ENCODE results near the gene UGT2A3. TPM values are rescaled to one million over a fixed set of nuclear protein-coding genes. Genes with fewer than 3 reads are reported as not detected.
"Not testable (repeated sequence)": the region's sequence is repeated elsewhere in the genome, so short reads cannot be mapped to it uniquely, and the experiment has no call there.

The UGT2A3 gene
- total and polyA plus RNA-seq, 2 of the 8 experiments (the other 6 are each of a cell fraction or from before 2014, with no cell fraction given) = not detected

DNA sequence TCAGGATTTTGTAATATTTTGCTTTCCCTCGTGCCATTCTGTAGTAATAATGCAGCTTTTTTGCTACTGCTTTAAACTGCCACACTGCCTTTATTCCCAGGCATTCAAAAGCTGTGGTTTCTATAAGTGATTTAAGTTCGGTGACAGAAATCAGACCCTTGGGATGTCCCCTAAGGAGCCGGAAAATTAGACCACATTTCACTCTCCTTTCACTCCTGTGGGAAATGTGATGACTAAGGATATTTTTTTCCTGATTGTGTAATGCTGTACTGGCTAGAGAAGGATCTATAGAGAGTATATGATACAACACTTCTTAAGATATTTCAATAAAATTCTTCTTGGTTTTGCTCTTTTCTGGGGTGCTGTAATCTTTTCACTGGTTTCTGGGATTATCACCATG is 24.4 kb downstream of the UGT2A3 start (continued):
- TF ChIP-seq TEAD4 (IDR thresholded peaks at IDR 0.05; ENCODE audit: low read depth, low read length) (no peak), FOSL1 (IDR thresholded peaks at IDR 0.05; ENCODE audit: insufficient read depth, low read depth, low read length) (no peak), GTF2F1 (IDR thresholded peaks at IDR 0.05; ENCODE audit: borderline replicate concordance, low read depth, low read length) (no peak), YY1 (IDR thresholded peaks at IDR 0.05; ENCODE audit: low read depth, low read length) (no peak), SIRT6 (IDR thresholded peaks at IDR 0.05; ENCODE audit: low read length) (no peak), SP2 (IDR thresholded peaks at IDR 0.05; ENCODE audit: low read length) (no peak), SP1 (IDR thresholded peaks at IDR 0.05; ENCODE audit: low read depth, low read length) (no peak)

DNA sequence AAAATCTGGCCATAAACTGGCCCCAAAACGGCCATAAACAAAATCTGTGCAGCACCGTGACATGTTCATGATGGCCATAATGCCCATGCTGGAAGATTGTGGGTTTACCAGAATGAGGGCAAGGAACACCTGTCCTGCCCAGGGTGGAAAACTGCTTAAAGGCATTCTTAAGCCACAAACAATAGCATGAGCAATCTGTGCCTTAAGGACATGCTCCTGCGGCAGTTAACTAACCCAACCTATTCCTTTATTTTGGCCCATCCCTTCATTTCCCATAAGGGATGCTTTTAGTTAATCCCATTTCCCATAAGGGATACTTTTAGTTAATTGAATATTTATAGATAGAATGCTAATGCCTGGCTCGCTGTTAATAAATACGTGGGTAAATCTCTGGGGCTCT is 29.4 kb downstream of the UGT2A3 start:
- H2BK12ac ChIP-seq (ENCODE audit: low read depth, low read length); H2BK5ac ChIP-seq (ENCODE audit: low read depth, low read length); CTCF ChIA-PET (ENCODE audit: partially characterized antibody); H4K8ac ChIP-seq (ENCODE audit: extremely low read depth, insufficient read depth, low read length); H3K27me3 ChIP-seq (replicated peaks in 1 of 4; ENCODE audit: control insufficient read depth in 3 of 4, extremely low read depth in 1 of 4, insufficient read depth in 3 of 4, low read length in 3 of 4); H3K14ac ChIP-seq (ENCODE audit: insufficient read length); H3K9ac ChIP-seq (replicated peaks in 1 of 4; ENCODE audit: extremely low read depth in 1 of 4, low read depth in 3 of 4, low read length in 3 of 4); H3K27ac ChIP-seq (ENCODE audit: low read depth, low read length); H3K23ac ChIP-seq (ENCODE audit: insufficient read length); H3K23me2 ChIP-seq (ENCODE audit: low read depth, low read length); H3K4me1 ChIP-seq (replicated peaks in 1 of 4; ENCODE audit: control insufficient read depth in 3 of 4, insufficient read depth in 4 of 4, low read length in 3 of 4); H3K4me2 ChIP-seq (ENCODE audit: insufficient read depth in 1 of 2, low read depth in 2 of 2, low read length in 2 of 2); H2BK120ac ChIP-seq (replicated peaks; ENCODE audit: low read depth, low read length); H2AK5ac ChIP-seq (ENCODE audit: low read depth, low read length); H3K4ac ChIP-seq (replicated peaks; ENCODE audit: insufficient read length, low read depth, low read length); H3K18ac ChIP-seq (ENCODE audit: extremely low read depth, low read length); H3K79me2 ChIP-seq (ENCODE audit: control insufficient read depth in 1 of 2, insufficient read depth in 2 of 2, low read length in 2 of 2); H3K79me1 ChIP-seq (ENCODE audit: low read depth, low read length); DNase-seq (ENCODE audit: low read depth in 1 of 2, low spot score in 2 of 2); H2BK20ac ChIP-seq (ENCODE audit: low read length); H3K36me3 ChIP-seq (ENCODE audit: control insufficient read depth in 2 of 4, insufficient read depth in 4 of 4, low read length in 3 of 4); FAIRE-seq; H4K5ac ChIP-seq (ENCODE audit: insufficient read length, low read depth, low read length); H4K20me1 ChIP-seq (replicated peaks in 1 of 2; ENCODE audit: control insufficient read depth in 1 of 2, insufficient read depth in 2 of 2, low read length in 2 of 2); H3K4me3 ChIP-seq (ENCODE audit: extremely low read depth in 1 of 4, insufficient read depth in 2 of 4, low read depth in 3 of 4, low read length in 4 of 4); POLR2A ChIA-PET (ENCODE audit: partially characterized antibody); H3K56ac ChIP-seq (replicated peaks; ENCODE audit: insufficient read length, low read depth, low read length); H3K9me3 ChIP-seq (ENCODE audit: insufficient read depth in 2 of 2, low read depth in 1 of 2, low read length in 1 of 2); H4K91ac ChIP-seq (replicated peaks; ENCODE audit: insufficient read length, low read length); H2BK15ac ChIP-seq (ENCODE audit: low read length); H2AFZ ChIP-seq (ENCODE audit: low read length): not testable (repeated sequence)
- 68% methylated on average over 5 of the region's 5 CpGs; no CpG with 5 or more reads in 1 of the 2 experiments for WGBS, 2 experiments (ENCODE audit: extremely low coverage in 1 of 2, insufficient coverage in 1 of 2, insufficient read length in 1 of 2, insufficient replicate concordance in 2 of 2, low coverage in 1 of 2, low lambda C conversion rate in 2 of 2, missing lambda C conversion rate in 1 of 2)
